Jurkat, Clone E6-1 (cell line): ENCODE measurements around the gene CRYBA4.
"Not testable (repeated sequence)": the region's sequence is repeated elsewhere in the genome, so short reads cannot be mapped to it uniquely, and the experiment has no call there.

Experiments
- DNase-seq: peaks from one replicate; pipeline ENCODE4 v3.0.0-alpha.2; 2011; ENCODE audit warnings: low read depth, low spot score
- H3K4me3 ChIP-seq: 2 replicates; pipeline ENCODE4 v1.5.1; 2011; ENCODE audit warnings: mild to moderate bottlenecking, low read length, control low read depth, moderate library complexity

Gene CRYBA4

DNA sequence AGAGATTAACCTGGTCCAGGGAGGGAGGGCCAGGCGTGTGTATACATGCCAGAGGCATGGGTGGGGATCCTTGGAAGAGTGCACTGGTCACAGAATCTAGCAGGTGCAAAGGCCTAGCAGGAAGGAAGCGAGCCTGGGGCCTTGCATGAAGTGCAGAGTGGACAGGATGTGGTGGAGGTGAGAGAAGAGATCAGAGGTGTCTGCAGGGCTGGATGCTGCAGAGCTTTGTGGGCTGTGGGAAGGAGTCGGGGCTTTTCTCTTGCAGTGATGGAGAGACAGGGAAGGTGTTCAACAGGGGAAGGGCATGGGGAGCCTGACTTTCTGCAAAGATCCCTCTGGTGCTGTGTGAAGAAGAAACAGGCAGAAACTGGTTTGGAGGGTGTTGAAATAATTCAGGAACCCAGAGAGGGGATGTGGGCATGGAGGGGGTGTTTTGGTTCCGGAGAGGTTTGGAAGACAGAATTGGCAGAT lies 29.3 kb upstream of the CRYBA4 start:
- H3K4me3 ChIP-seq: no peak overlapping the region
- peak; percentile 73 for DNase-seq

DNA sequence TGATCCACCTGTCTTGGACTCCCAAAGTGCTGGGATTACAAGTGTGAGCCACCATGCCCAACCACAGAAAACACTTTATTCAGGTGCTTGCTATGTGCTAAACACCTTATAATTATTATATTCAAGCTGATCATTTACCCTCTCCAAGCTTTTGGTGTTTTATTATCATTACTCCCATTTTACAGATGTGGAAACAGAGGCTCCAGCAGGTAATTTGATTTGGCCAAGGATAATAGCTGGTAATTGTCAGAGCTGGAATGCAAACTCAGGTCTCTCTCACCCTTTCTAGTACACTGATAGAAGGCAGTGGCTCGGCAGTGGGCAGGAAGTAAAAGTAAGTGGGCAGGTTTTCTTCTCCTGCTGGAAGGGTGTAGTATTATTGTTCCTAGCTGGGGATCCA lies 28.0 kb upstream of the CRYBA4 start:
- H3K4me3 ChIP-seq: no peak overlapping the region
- DNase-seq: no peak

DNA sequence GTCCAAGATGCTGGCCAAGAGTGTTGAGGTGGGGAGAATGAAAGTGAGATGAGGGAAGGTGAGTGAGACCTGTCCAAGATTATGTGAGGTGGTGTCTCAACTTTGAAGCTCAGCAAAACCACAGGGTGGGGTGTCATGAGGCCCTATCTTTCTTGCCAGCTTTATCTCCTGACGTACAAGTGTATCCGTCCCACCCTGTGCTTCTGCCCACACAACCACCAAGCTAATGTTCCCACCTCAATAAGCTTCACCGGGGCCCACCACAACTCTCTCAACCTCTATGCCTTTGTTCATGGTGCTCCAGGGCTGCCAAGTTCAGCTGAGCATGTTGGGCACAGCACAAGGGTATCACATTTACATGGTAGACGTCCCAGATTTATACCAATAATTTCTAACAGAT lies 24.7 kb upstream of the CRYBA4 start:
- H3K4me3 ChIP-seq: no peak overlapping the region

DNA sequence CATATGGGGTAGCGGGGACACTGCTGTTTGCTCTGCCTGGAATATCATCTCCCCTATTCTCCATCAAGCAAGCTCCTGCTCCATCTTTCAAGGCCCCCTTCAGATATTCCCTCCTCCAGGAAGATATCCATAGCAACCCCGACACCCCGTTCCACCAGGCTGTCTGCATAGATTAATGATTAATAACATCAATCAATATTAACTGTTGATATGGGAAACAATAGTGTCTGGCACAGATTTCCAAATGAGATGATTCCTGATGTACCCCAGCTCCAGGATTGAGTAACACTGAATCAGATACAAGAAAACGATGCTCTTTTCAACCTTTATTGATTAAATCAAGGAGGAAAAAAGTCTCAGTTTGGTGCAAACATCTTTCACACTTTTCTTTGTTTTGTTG lies 24.3 kb upstream of the CRYBA4 start:
- DNase-seq: no peak
- no peak overlapping the region for H3K4me3 ChIP-seq

More for the DNA sequence above, 24.7 kb upstream of the CRYBA4 start:
- DNase-seq: peak; percentile 95

DNA sequence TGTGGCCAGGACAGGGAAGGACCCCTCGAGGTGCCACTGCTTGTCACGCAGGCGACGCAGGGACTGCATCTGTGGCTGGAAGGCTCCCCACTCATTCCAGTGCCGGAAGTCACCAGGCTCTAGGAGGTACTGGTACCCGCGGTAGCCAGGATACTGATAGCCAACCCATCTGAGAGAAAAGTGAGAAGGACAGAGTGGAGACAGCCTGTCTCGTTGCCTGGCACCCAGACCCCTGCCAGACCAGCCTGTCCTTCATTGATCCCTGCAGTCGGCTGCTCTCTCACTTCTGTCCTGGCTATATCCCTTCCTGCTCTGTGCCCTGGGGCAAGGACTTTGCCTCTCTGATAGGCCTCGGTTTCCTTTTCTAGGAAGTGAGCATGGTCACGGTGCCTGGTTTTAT lies 22.3 kb upstream of the CRYBA4 start:
- DNase-seq: no peak
- H3K4me3 ChIP-seq: no peak overlapping the region

DNA sequence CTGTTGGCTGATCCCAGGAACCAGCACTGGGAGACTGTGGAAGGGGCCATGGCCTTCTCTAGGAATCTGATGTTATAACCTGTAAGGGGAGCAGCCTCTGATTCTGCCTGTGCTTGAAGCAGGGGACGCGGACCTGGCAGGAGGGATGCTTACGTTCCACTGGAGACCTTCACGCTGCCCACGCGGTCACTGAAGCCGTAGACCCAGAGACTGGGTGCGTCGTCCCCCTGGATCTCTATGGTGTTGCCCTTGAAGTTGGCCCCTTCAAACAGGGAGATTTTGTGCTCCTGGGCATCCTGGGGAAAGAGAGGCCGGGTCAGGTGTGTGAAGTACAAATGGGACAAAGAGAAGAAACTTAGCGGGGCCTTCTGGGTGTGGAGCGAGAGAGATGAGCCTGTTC lies 20.0 kb upstream of the CRYBA4 start:
- H3K4me3 ChIP-seq: no peak overlapping the region
- DNase-seq: no peak

DNA sequence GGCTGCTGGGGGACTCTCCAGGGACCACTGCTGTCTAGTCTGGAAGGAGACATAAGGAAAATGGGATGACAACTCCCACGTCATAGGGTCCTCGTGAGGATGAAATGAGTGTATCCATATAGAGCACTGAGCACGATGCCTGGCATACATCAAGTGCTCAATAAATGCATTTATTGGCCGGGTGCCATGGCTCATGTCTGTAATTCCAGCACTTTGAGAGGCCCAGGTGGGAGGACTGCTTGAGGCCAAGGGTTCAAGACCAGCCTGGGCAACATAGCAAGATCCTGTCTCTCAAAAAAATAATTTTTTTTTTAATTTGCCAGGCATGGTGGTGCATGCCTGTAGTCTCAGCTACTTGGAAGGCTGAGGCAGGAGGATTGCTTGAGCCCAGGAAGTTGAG lies 19.6 kb upstream of the CRYBA4 start:
- DNase-seq: no peak
- no peak overlapping the region for H3K4me3 ChIP-seq

DNA sequence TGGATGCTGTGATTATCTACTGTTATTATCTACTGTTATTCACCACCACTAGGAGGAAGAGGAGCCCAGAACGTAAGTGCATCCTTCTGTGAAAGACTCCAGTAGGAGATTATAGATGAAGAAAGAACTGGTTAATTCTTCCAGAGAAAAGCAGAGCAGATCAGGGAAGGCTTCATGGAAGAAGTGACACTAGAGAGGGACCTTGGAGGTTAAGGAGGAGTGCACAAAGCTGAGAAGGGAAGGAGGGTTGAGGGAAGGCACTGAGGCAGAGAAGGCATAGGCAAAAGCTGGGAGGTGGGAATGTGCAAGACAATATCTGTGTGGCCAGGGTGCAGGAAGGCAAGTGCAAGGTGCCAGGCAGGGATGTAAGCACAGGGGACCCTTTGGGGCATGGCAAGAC lies 17.4 kb upstream of the CRYBA4 start:
- no peak for DNase-seq
- no peak overlapping the region for H3K4me3 ChIP-seq

DNA sequence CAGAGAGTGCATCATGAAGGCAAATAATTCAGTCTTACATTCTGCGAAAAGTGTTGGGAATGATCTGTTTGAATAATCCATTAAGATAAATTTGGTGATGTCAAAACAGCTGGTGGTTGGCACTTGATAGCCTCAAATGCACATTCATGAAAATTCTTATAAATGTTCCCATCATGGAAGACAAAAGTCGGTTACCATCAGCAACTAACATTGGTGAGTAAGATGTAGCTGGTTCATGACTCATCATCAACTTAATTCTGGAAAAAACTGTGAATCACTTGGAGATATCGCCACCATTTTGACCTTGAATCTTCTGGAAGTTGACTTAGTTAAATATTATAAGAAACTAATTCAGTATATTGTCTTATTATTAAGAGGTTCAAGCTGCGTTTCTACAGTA lies 15.2 kb upstream of the CRYBA4 start:
- no peak overlapping the region for H3K4me3 ChIP-seq
- no peak for DNase-seq

DNA sequence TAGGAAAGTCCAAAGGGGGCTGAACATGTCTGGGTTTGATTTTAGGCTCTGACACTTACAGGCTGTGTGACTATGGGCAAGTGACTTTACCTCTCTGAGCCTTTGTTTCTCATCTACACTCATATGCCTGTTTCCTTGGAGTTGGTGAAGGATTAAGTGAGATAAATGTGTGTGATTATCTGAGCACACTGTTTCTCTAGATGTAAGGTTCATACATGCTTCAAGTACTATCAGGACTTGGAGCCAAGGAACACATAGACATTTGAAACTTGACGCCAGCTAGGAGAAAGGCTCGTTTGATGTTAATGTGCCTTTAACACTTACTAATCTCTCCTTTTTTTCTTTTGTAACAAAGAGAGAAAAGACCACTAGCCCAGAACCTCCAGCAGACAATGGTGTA lies 13.6 kb upstream of the CRYBA4 start:
- no peak for DNase-seq
- no peak overlapping the region for H3K4me3 ChIP-seq

DNA sequence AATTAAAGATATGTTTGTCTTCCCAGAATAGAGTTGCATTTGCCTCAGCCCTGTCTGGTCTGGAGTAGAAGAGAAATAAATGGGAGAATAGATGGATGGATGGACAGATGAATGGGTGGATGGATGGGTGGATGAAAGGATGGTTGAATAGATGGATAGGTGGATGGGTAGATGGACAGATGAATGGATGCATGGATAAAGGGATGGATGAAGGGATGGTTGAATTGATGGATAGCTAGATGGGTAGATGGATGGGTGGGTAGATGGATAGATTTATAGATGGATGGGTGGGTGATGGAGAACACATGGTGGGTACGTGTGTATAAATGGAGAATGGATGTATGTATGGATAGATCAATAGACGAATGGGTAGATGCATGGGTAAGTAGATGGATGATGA lies 12.5 kb upstream of the CRYBA4 start:
- H3K4me3 ChIP-seq: no peak overlapping the region
- no peak for DNase-seq

DNA sequence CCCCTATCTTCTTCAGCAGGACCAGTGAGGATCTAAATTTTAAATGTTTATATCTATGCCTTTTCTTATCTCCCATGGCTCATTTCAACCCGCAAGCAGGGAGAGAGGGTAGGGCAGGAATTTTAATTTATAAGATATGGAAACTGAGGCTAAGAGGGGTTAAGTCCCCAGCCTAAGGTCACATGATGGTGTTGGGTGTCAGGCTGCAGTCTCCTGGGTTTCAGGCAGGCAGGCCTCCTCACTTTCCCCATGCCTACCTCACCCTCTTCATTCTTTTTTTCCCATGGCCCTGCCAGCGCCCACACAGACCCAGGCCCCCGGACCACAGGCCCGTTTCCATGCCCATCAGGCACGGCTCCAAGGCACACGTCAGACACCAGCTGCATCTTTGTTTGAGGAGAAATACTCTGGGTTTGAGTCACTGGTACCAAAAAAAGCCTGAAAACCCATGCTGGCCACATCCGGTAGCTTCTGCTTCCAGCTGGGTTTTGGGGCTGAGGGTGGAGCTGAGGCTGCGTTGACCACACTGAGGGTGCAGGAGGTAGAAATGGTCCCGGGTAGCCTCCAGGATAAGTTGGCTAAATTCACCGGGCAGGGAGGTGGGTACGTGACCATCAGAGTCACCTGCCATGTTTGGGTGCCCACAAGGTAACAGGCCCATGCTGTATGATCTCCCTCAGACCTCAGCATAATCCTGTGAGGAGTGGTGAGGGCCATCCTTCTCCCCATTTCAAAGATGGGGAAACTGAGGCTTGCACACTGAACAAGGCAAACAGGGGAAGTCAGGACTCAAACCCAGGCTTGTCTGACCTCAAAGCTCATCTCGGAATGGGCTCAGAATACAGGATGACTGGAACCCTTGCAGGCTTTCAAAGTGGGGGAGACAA lies 11.4 kb upstream of the CRYBA4 start:
- peak; percentile 69 for DNase-seq
- no peak overlapping the region for H3K4me3 ChIP-seq

DNA sequence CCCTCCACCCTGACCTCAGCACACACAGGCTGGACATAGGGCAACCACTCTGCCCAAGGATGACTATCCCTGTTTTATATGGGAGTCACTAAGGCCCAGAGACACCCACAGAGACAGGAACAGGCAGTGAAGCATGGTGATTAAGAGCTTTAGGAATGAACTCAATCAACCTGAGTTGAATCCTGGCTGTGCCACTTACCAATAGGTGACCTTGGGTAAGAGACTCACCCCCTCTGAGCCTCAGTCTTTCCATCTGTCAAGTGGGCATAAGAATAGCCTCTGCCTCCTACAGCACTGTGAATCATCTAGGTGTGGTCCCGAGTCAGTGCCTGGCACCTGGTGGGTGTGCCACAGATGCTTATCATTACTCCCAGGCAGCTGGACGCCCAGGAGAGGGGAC lies 10.8 kb upstream of the CRYBA4 start:
- H3K4me3 ChIP-seq: no peak overlapping the region
- DNase-seq: no peak

DNA sequence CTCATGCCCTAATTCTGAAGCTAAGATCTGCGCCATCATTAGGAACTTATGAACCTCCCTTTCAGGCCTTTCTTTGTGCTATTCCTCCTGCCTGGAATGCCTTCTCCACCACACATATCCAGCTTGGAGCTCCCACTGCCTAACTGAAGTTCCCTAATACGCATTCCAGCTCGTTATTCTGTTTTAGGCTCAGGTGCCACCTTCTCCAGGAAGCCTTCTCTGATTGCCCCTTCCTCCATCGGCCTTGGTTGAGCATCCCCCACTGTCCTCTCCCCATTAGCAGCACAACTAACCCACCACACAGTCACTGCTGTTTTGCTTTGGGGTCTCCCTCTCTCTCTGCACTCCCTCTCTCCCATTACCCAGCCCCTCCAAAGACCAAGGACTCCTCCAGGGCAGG lies 9.1 kb upstream of the CRYBA4 start:
- DNase-seq: no peak
- H3K4me3 ChIP-seq: no peak overlapping the region

DNA sequence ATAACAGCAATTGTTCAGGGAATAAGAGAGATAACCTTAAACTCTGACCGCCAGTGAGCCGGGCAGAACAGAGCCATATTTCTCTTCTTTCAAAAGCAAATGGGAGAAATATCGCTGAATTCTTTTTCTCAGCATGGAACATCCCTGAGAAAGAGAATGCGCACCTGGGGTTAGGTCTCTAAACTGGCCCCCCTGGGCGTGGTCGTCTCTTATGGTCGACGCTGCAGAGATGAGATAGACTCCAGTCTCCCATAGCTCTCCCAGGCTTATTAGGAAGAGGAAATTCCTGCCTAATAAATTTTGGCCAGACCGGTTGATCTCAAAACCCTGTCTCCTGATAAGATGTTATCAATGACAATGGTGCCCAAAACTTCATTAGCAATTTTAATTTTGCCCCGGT lies 8.0 kb upstream of the CRYBA4 start:
- not testable (repeated sequence) for H3K4me3 ChIP-seq, DNase-seq

DNA sequence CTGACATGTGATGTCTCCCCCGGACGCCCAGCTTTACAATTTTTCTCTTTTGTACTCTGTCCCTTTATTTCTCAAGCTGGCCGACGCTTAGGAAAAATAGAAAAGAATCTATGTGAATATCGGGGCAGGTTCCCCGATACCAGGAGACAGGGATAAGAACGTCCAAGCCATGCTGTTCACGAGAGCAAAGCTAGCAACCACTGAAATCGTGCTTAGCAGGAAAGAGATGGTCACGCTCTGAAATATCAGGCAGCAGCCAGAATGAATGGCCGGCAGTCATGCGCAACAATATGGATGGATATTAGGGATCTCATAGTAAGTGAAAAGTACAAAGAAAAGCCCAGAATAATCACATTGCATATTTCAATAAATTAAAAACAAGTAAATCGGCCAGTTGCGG lies 7.4 kb upstream of the CRYBA4 start:
- H3K4me3 ChIP-seq: no peak overlapping the region
- DNase-seq: no peak

DNA sequence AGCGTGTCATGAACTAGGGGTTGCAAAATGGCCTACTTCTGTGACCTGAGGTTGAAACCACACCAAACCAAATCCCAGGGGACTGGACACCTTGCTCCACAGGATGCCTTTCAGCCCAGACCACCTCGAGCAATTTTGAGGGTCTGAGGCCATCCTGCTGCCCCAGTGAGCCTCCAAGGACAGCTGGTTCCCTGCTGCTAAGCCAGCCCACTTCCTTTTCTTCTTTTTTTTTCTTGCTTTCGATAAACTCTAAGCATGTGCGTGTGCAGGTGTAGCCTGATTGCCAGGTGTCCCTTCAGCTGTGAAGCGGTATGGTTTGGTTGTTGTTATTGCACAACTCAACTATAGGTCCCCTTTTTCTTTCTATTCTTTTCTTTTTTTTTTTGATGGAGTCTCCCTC lies 6.6 kb upstream of the CRYBA4 start:
- DNase-seq: peak; percentile 52
- no peak overlapping the region for H3K4me3 ChIP-seq

DNA sequence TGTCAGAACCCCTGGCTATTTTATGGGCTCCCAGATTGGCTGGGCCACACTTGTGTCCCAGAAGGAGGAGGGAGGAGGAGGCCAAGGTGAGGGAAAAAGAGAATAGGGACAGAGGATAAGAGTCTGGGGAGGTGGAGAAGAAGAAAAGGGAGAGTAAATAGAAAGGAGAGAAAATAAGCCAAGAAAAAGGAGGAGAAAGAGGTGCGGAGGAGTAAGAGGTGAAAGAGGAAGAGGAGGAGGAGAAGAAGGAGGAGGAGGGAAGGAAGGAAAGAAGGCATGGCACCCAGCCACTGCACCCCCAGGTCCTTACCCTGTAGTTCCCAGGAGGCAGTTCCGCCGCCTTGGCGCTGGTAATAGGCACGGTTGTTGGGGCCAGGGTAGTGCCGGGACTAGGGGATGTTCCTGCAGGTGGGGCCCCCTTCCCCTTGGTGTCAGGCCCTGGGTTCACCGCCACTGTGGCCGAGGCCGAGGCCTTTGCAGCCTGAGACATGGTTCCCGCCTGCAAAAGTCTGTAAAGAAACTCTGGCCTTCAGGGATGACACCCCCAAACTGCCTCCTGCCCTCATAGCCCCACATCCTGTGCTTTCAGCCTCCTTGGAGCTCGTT lies 5.8 kb upstream of the CRYBA4 start:
- H3K4me3 ChIP-seq: no peak overlapping the region
- no peak for DNase-seq

DNA sequence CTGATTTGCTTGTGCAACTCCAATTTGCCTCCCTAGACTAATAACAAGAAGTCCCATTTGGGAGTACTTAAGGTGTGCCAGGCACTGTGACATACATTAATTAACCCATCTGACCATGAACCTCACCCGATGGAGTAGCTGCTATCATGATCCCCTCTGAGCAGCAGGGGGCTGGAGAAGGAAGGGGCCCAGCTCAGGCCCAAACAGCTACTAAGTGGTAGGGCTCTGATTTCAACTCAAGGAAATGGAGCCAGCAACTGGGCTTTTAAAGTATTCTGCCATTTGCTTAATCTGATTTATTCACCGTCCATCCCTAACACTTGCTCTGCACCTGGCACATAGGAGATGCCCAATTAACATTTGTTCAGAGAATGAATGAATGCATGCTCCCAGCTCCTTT lies 5.1 kb upstream of the CRYBA4 start:
- no peak overlapping the region for H3K4me3 ChIP-seq
- DNase-seq: no peak

DNA sequence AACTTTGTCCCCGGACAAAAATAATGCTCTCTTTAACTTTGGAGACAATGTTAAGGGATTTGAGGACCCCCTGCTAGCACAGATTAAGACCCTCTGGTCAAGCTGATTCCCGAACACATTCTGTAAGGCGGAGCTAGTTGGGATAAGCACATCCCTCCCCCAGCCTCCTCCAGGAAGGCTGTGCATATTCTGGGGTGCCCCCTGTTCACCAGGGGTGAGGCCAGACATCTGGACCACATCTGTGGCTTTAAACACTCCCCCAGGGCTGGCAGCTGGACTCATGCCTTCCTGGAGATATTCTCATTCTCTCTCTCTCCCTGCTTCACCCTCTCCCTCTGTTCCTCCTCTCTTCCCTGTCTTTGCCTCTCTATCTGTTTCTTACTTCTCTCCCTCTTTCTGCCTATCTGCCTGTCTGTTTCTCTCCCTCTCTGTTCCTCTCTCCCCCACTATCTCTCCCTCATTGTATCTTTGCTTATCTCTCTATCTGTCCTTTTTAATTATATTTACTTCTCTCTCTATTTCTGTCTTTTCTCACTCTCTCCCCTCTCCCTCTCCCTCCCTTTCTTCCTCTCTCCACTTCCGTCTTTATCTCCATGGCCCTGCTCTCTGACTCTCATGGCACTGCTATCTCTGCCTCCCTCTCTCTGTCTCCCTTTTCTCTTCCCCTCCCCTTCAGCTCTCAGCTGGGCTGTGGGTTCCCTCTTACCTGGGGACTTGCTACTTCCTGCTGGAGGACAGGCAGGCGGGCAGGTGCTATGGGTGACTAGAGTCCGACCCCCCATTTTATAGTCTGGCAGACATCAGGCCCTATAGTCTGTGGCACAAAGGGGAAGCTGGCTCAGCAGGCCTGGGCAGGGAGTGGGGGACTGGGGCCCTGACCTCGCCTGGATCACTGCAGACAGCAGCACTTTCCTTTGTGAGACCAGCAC lies 4.2 kb upstream of the CRYBA4 start, which contains the start of gene CRYBB1:
Gene CRYBB1, minus strand, starts transcription at position 757 of the 929 bp plus-strand sequence. CDS start 1,708 bp downstream, outside the sequence.
- no peak for DNase-seq
- no peak within 1 kb of the TSS for H3K4me3 ChIP-seq
